DMS114 treated with DMSO at 0.1 percent for 48 hours (cell line): ENCODE measurements around the gene HNRNPA0.
A peak's percentile ranks its signal among the peaks of the same experiment; 100 is the strongest.
"Not testable (repeated sequence)": the region's sequence is repeated elsewhere in the genome, so short reads cannot be mapped to it uniquely, and the experiment has no call there.

Source experiments
- DNase-seq: peaks from one replicate; lab custom pipeline; 2025; ENCODE audit not compliant: unreplicated experiment; lab: John Stamatoyannopoulos, UW

HNRNPA0 gene

GRCh38 chr5:137754188-137754960, at the start of gene HNRNPA0:
Gene HNRNPA0 (minus strand): TSS chr5:137754363. CDS start chr5:137754066, 297 bp downstream.
- peak; percentile 98 for DNase-seq

GRCh38 chr5:137802282-137803210, 48.4 kb upstream of the HNRNPA0 start:
- DNase-seq = no peak

GRCh38 chr5:137800700-137801411, 46.7 kb upstream of the HNRNPA0 start:
- DNase-seq = no peak

- no peak for DNase-seq
These were observed 42.1 kb upstream of the HNRNPA0 start for GRCh38 chr5:137796279-137796678.

GRCh38 chr5:137794863-137795262, 40.7 kb upstream of the HNRNPA0 start:
- DNase-seq = no peak

GRCh38 chr5:137792303-137792702, 38.1 kb upstream of the HNRNPA0 start:
- DNase-seq = no peak

- no peak for DNase-seq
These were observed 37.6 kb upstream of the HNRNPA0 start for GRCh38 chr5:137791799-137792198.

- DNase-seq = no peak
These were observed 37.2 kb upstream of the HNRNPA0 start for GRCh38 chr5:137791387-137791786.

GRCh38 chr5:137788560-137788959, 34.4 kb upstream of the HNRNPA0 start:
- DNase-seq = not testable (repeated sequence)

GRCh38 chr5:137782984-137783536, 28.9 kb upstream of the HNRNPA0 start:
- no peak for DNase-seq

GRCh38 chr5:137782055-137782454, 27.9 kb upstream of the HNRNPA0 start:
- no peak for DNase-seq

- DNase-seq = peak; percentile 44
These were observed 24.8 kb upstream of the HNRNPA0 start for GRCh38 chr5:137778772-137779564.

GRCh38 chr5:137767937-137768336, 13.8 kb upstream of the HNRNPA0 start:
- not testable (repeated sequence) for DNase-seq

GRCh38 chr5:137761566-137761965, 7.4 kb upstream of the HNRNPA0 start:
- no peak for DNase-seq

- no peak for DNase-seq
These were observed 6.8 kb upstream of the HNRNPA0 start for GRCh38 chr5:137760719-137761516.

GRCh38 chr5:137760294-137760693, 6.1 kb upstream of the HNRNPA0 start:
- DNase-seq = no peak

GRCh38 chr5:137758715-137759306, 4.6 kb upstream of the HNRNPA0 start:
- no peak for DNase-seq

GRCh38 chr5:137758121-137758520, 4.0 kb upstream of the HNRNPA0 start:
- no peak for DNase-seq

- no peak for DNase-seq
These were observed 3.5 kb upstream of the HNRNPA0 start for GRCh38 chr5:137757634-137758033.
